Stomach (tissue), 9 donors: Measurements from ENCODE around the gene ATXN10. TPM values are rescaled to one million over a fixed set of nuclear protein-coding genes. Genes with fewer than 3 reads are reported as not detected.

Experiments used
- DNase-seq, 2 donors: peaks; one replicate each; pipeline versions ENCODE4 v3.0.0 to v3.0.0-alpha.2; 2013 to 2019
- H3K27ac ChIP-seq, 5 donors: fragments of 200-600 bp in 4 of 5; sonication (generic) in 4 of 5; one replicate each; pipeline ENCODE4 v1.5.1; 2013 to 2019; ENCODE audit warnings: mild to moderate bottlenecking in 1 of 5, moderate library complexity in 1 of 5
- H3K27me3 ChIP-seq, 3 donors: fragments of 200-600 bp; sonication (generic); one replicate each; pipeline ENCODE4 v1.5.1; 2017 to 2019; ENCODE audit warnings: mixed run types in 1 of 3
- H3K36me3 ChIP-seq, 4 donors: fragments of 200-600 bp; sonication (generic); 1 replicate in 3 of 4; 2 replicates in 1 of 4; pipeline ENCODE4 v1.5.1; 2016 to 2019
- H3K4me1 ChIP-seq, 4 donors: fragments of 200-600 bp; sonication (generic); one replicate each; pipeline ENCODE4 v1.5.1; 2016 to 2019
- H3K4me3 ChIP-seq, 4 donors: fragments of 200-600 bp; sonication (generic) in 3 of 4; one replicate each; pipeline ENCODE4 v1.5.1; 2016 to 2019; ENCODE audit warnings: mild to moderate bottlenecking in 1 of 4
- H3K9me3 ChIP-seq, 4 donors: fragments of 200-600 bp; sonication (generic); one replicate each; pipeline ENCODE4 v1.5.1; 2016 to 2019
- EP300 ChIP-seq: sonication (generic); formaldehyde crosslinking; IDR thresholded peaks from one replicate; pipeline ENCODE4 v1.6.1; 2017; ENCODE audit warnings: antibody characterized with exemption
- POLR2A ChIP-seq, 4 donors: fragments of 450-650 bp; IDR thresholded peaks; one replicate each; pipeline ENCODE4 v1.6.1; 2016; ENCODE audit warnings: antibody characterized with exemption in 4 of 4, control low read depth in 2 of 4, mild to moderate bottlenecking in 1 of 4, moderate library complexity in 1 of 4
- POLR2AphosphoS5 ChIP-seq, 3 donors: sonication (generic); formaldehyde crosslinking; IDR thresholded peaks; one replicate each; pipeline ENCODE4 v1.6.1; 2016; ENCODE audit warnings: antibody characterized with exemption in 3 of 3
- WGBS, 5 donors: extraction: QIAGEN DNeasy Blood & Tissue Kit in 3 of 5; methylation state at CpG; one replicate each; pipeline versions ENCODE4 v1.1.5 to v1.1.7; 2013 to 2018; 5-methylcytosine and 5-hydroxymethylcytosine counted together
- intact Hi-C: fragments of 100-400 bp; cut with DNase I; formaldehyde crosslinking; loops from one replicate; pipeline ENCODE4 v1.15.1; 2023; ENCODE audit warnings: low total_unique reads
- polyA plus RNA-seq, 3 donors: library from polyadenylated mRNA; stranded (reverse); fragments of 200-250 nt; gene quantifications; one replicate each; pipeline ENCODE4 v1.2.3, GENCODE V29; 2013
- total RNA-seq, 5 donors: library from RNA; depleted of rRNA; stranded (reverse); fragments of >200 nt; gene quantifications; one replicate each; pipeline versions ENCODE4 v1.1.0 to v1.2.3, GENCODE V29; 2014 to 2016
- TF ChIP-seq, protein P1 (sequence below), 7 experiments: fragments of 450-650 bp in 4 of 7; fragments of 200-600 bp in 3 of 7; sonication (generic) in 3 of 7; IDR thresholded peaks; one replicate each; pipeline ENCODE4 v1.5.1; 2016 to 2019; ENCODE audit warnings: antibody characterized with exemption in 7 of 7, control low read depth in 2 of 7, mild to moderate bottlenecking in 1 of 7
- donor health status: healthy with polysubstance abuse.
- donor health status: Bipolar disorder and iron deficiency.
- donor health status: healthy.

Gene ATXN10
- total and polyA plus RNA-seq, 8 donors, result 36.5 to 171 (median 89.4) TPM

DNA sequence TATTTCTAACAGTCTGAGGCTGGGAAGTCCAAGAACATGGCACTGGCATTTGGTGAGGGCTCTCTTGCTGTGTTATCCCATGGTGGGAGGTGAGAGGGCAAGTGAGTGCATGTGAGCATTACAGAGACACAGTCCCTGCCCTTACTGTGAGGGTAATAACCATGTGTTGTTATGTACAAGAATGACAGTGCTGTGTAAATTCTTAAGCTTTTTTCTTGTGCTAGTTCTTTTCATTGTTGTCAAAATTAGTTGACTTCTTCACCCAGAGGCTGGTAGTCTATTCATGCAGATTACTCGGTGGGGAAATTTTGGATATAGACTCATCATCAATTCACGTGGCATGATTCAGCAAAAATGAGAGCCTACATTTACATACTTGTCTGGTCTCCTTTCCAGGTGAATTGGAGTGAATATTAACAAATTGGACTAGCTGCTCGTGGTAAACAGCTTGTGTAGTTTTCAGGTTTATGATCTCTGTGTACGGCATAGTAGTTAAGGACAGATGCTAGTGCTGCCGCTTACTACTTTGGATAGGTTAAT, 49.3 kb downstream of the ATXN10 start:
- H3K27me3 ChIP-seq, result no peaks in the 10 kb centered on the region
- no peak overlapping the region for H3K27ac ChIP-seq
- intact Hi-C loops, result no loop called here
- no peak overlapping the region for H3K4me3 ChIP-seq
- H3K4me1 ChIP-seq, result peaks cover 0 to 5% (median 0%) of the 10 kb centered on the region in 4 donors
- H3K36me3 ChIP-seq, result peaks cover 0 to 53% (median 45%) of the 10 kb centered on the region in 4 donors
- no peaks in the 10 kb centered on the region for H3K9me3 ChIP-seq
- no peak for DNase-seq
- TF ChIP-seq POLR2AphosphoS5 (IDR thresholded peaks at IDR 0.05) (no peak), POLR2A (IDR thresholded peaks at IDR 0.05) (no peak), EP300 (no peak)
- TF ChIP-seq, protein P1, sequence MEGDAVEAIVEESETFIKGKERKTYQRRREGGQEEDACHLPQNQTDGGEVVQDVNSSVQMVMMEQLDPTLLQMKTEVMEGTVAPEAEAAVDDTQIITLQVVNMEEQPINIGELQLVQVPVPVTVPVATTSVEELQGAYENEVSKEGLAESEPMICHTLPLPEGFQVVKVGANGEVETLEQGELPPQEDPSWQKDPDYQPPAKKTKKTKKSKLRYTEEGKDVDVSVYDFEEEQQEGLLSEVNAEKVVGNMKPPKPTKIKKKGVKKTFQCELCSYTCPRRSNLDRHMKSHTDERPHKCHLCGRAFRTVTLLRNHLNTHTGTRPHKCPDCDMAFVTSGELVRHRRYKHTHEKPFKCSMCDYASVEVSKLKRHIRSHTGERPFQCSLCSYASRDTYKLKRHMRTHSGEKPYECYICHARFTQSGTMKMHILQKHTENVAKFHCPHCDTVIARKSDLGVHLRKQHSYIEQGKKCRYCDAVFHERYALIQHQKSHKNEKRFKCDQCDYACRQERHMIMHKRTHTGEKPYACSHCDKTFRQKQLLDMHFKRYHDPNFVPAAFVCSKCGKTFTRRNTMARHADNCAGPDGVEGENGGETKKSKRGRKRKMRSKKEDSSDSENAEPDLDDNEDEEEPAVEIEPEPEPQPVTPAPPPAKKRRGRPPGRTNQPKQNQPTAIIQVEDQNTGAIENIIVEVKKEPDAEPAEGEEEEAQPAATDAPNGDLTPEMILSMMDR (IDR thresholded peaks at IDR 0.05), result no peak
- WGBS, 5 donors, result 91 to 98% (median 95%) methylated on average over 5 of the region's 5 CpGs

DNA sequence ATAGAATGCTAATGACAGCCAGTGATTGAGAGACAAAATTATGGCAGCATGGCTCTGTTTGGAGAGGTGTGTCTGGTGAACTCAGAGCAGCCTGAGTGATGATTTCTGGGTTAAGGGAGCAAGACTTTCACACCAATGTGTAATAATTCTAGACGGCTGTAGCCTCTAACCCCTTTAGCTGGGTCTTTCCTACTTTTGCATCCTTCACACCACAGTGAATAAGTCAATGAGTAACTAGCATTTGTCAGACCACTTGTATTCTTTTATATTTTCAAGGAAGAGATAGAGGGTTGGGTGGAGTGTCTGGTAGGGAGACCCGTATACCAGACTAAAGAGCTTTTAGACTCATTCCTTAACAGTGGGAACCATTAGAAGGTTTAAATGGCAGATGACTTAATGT, 50.4 kb downstream of the ATXN10 start:
- Histone ChIP-seq H3K4me1 (peaks cover 0 to 7% (median 0%) of the 10 kb centered on the region in 4 donors), H3K27me3 (no peaks in the 10 kb centered on the region), H3K9me3 (no peaks in the 10 kb centered on the region), H3K4me3 (no peak overlapping the region), H3K36me3 (peaks cover 0 to 48% (median 45%) of the 10 kb centered on the region in 4 donors), H3K27ac (no peak overlapping the region)
- intact Hi-C loops, result no loop called here
- no peak for DNase-seq
- no peak for TF ChIP-seq POLR2A (IDR thresholded peaks at IDR 0.05)
- TF ChIP-seq POLR2AphosphoS5 (IDR thresholded peaks at IDR 0.05), result no peak
- TF ChIP-seq EP300, result no peak
- TF ChIP-seq, protein P1 (IDR thresholded peaks at IDR 0.05), result no peak
- 67 to 73% (median 67%) methylated on average over 2 of the region's 2 CpGs for WGBS, 5 donors

GRCh38 chr22:45726081-45726480, 54.4 kb downstream of the ATXN10 start:
- Histone ChIP-seq H3K4me3 (no peak overlapping the region), H3K4me1 (peaks cover 0 to 7% (median 0%) of the 10 kb centered on the region in 4 donors), H3K27ac (no peak overlapping the region), H3K27me3 (no peaks in the 10 kb centered on the region), H3K9me3 (no peaks in the 10 kb centered on the region), H3K36me3 (peaks cover 15 to 47% (median 39%) of the 10 kb centered on the region in 4 donors)
- no peak for DNase-seq
- 75 to 89% (median 82%) methylated on average over 2 of the region's 2 CpGs for WGBS, 5 donors
- no peak for TF ChIP-seq POLR2AphosphoS5 (IDR thresholded peaks at IDR 0.05)
- no peak for TF ChIP-seq EP300
- TF ChIP-seq, protein P1 (IDR thresholded peaks at IDR 0.05), result no peak
- TF ChIP-seq POLR2A (IDR thresholded peaks at IDR 0.05), result no peak
- intact Hi-C loops, result no loop called here

DNA sequence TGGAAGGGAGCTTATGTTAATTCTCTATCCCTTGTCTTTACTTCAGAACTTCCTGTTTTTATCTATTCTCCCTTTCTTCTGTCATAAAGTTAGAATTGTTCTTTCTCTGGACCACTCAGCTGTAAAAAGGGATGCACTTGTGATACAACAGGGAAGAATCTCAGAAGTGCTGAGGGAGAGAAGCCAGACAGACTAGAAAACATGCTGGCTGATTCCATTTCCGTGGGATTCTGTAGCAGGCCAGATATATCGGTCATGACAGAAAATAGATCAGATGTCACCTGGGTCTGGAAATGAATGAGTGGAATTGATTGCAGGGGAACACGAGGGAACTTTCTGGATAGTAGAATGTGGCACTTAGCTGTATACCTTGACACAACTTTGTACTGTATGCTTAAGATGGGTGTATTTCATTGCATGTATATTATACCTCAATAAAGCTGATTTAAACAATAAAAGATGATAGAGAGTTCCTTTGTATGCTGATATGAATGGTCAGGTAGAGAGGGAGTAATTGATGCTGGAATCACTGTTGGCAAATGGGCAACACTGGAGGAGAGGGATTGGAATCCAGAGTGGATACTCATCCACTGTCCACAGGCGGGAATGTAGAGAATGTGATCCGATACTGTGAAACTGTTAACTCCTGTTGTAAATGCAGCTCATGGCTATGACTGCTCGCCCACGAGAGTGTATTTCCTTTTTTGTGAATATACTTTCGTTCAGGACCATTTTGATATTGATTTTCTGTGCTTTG, 59.6 kb downstream of the ATXN10 start:
- Histone ChIP-seq H3K27me3 (no peaks in the 10 kb centered on the region), H3K36me3 (peaks cover 15 to 44% (median 36%) of the 10 kb centered on the region in 4 donors), H3K4me1 (peaks cover 0 to 9% (median 0%) of the 10 kb centered on the region in 4 donors), H3K9me3 (no peaks in the 10 kb centered on the region), H3K4me3 (no peak overlapping the region), H3K27ac (no peak overlapping the region)
- TF ChIP-seq, protein P1 (IDR thresholded peaks at IDR 0.05), result no peak
- TF ChIP-seq POLR2AphosphoS5 (IDR thresholded peaks at IDR 0.05), result no peak
- TF ChIP-seq EP300, result no peak
- no peak for TF ChIP-seq POLR2A (IDR thresholded peaks at IDR 0.05)
- intact Hi-C loops, result no loop called here
- no peak for DNase-seq
- WGBS, 5 donors, result 89 to 94% (median 91%) methylated on average over 8 of the region's 8 CpGs
